ENCODE results near the gene SDC4.

SDC4 gene

GRCh38 chr20:45343532-45344167 is 4.6 kb downstream of the SDC4 start:
- no peak for DNase-seq (ENCODE audit: low read depth, low spot score)

- no peak for DNase-seq (ENCODE audit: low read depth, low spot score)
These were observed 5.2 kb downstream of the SDC4 start for GRCh38 chr20:45342855-45343531.

- no peak for DNase-seq (ENCODE audit: low read depth, low spot score)
These were observed 6.0 kb downstream of the SDC4 start for GRCh38 chr20:45341939-45342854.

- DNase-seq (ENCODE audit: low read depth, low spot score), result no peak
These were observed 6.7 kb downstream of the SDC4 start for GRCh38 chr20:45341579-45341938.

- no peak for DNase-seq (ENCODE audit: low read depth, low spot score)
These were observed 7.3 kb downstream of the SDC4 start for GRCh38 chr20:45340951-45341350.

GRCh38 chr20:45340236-45340847 is 7.9 kb downstream of the SDC4 start:
- no peak for DNase-seq (ENCODE audit: low read depth, low spot score)

GRCh38 chr20:45339799-45340198 is 8.4 kb downstream of the SDC4 start:
- no peak for DNase-seq (ENCODE audit: low read depth, low spot score)

GRCh38 chr20:45339084-45339483 is 9.1 kb downstream of the SDC4 start:
- no peak for DNase-seq (ENCODE audit: low read depth, low spot score)

- no peak for DNase-seq (ENCODE audit: low read depth, low spot score)
These were observed 9.8 kb downstream of the SDC4 start for GRCh38 chr20:45338121-45339030.

- no peak for DNase-seq (ENCODE audit: low read depth, low spot score)
These were observed 10.7 kb downstream of the SDC4 start for GRCh38 chr20:45337367-45338120.

- no peak for DNase-seq (ENCODE audit: low read depth, low spot score)
These were observed 11.5 kb downstream of the SDC4 start for GRCh38 chr20:45336530-45337366.

- no peak for DNase-seq (ENCODE audit: low read depth, low spot score)
These were observed 17.7 kb downstream of the SDC4 start for GRCh38 chr20:45330476-45330875.

GRCh38 chr20:45329497-45330319 is 18.5 kb downstream of the SDC4 start:
- no peak for DNase-seq (ENCODE audit: low read depth, low spot score)

- no peak for DNase-seq (ENCODE audit: low read depth, low spot score)
These were observed 19.8 kb downstream of the SDC4 start for GRCh38 chr20:45328451-45328850.

GRCh38 chr20:45325371-45325770 is 22.9 kb downstream of the SDC4 start:
- no peak for DNase-seq (ENCODE audit: low read depth, low spot score)

GRCh38 chr20:45323731-45324130 is 24.5 kb downstream of the SDC4 start:
- DNase-seq (ENCODE audit: low read depth, low spot score), result no peak

- DNase-seq (ENCODE audit: low read depth, low spot score), result no peak
These were observed 25.3 kb downstream of the SDC4 start for GRCh38 chr20:45322952-45323383.

- DNase-seq (ENCODE audit: low read depth, low spot score), result no peak
These were observed 27.2 kb downstream of the SDC4 start for GRCh38 chr20:45320948-45321595.

All from brain pericyte (primary cell).